Heart left ventricle (tissue), 16 donors: ENCODE results near the gene SNX3. TPM values are rescaled to one million over a fixed set of nuclear protein-coding genes. Genes with fewer than 3 reads are reported as not detected.

ENCODE experiments used
- ATAC-seq, 4 donors: fragments of 200-7000 bp; cut with Tn5 transposase; one replicate each; pipeline ENCODE4 v1.9.1; 2020 to 2022; ENCODE audit warnings: moderate library complexity in 4 of 4, mild to moderate bottlenecking in 3 of 4, moderate number of reproducible peaks in 1 of 4
- DNase-seq, 5 donors: peaks; one replicate each; pipeline ENCODE4 v3.0.0-alpha.2; 2020
- H3K27ac ChIP-seq, 12 donors: fragments of 200-600 bp; sonication (generic) in 4 of 12; one replicate each; pipeline versions ENCODE4 v1.5.0 to v1.8.0; 2016 to 2022; ENCODE audit warnings: mild to moderate bottlenecking in 2 of 12
- H3K27me3 ChIP-seq, 9 donors: fragments of 200-600 bp; sonication (generic) in 2 of 9; one replicate each; pipeline versions ENCODE4 v1.5.1 to v1.8.0; 2016 to 2022; ENCODE audit warnings: mild to moderate bottlenecking in 3 of 9
- H3K36me3 ChIP-seq, 9 donors: fragments of 200-600 bp; sonication (generic) in 2 of 9; one replicate each; pipeline versions ENCODE4 v1.5.0 to v1.8.0; 2018 to 2022; ENCODE audit warnings: mild to moderate bottlenecking in 2 of 9
- H3K4me1 ChIP-seq, 12 donors: fragments of 200-600 bp; sonication (generic) in 4 of 12; one replicate each; pipeline versions ENCODE4 v1.5.0 to v1.8.0; 2016 to 2022; ENCODE audit warnings: mild to moderate bottlenecking in 3 of 12
- H3K4me3 ChIP-seq, 12 donors: fragments of 200-600 bp; sonication (generic) in 4 of 12; one replicate each; pipeline versions ENCODE4 v1.5.0 to v1.8.0; 2017 to 2022; ENCODE audit warnings: mild to moderate bottlenecking in 9 of 12, moderate library complexity in 4 of 12
- H3K9me3 ChIP-seq, 12 donors: fragments of 200-600 bp; sonication (generic) in 4 of 12; one replicate each; pipeline versions ENCODE4 v1.5.0 to v1.8.0; 2016 to 2022; ENCODE audit warnings: mild to moderate bottlenecking in 1 of 12
- POLR2A ChIP-seq, 2 donors: fragments of 450-650 bp; IDR thresholded peaks; one replicate each; pipeline ENCODE4 v1.6.1; 2017; ENCODE audit warnings: antibody characterized with exemption in 2 of 2, mild to moderate bottlenecking in 2 of 2, moderate library complexity in 2 of 2
- WGBS, 4 donors: extraction: QIAGEN DNeasy Blood & Tissue Kit in 2 of 4; methylation state at CpG; one replicate each; pipeline versions ENCODE4 v1.1.5 to v1.1.7; 2013 to 2018; 5-methylcytosine and 5-hydroxymethylcytosine counted together
- intact Hi-C, 10 donors: fragments of 100-400 bp; cut with DNase I; formaldehyde crosslinking; loops; one replicate each; pipeline versions ENCODE4 v1.11.1 to v1.14.2; 2022
- polyA plus RNA-seq, 2 donors: library from polyadenylated mRNA; stranded (reverse); fragments of 200-250 nt; gene quantifications; one replicate each; pipeline ENCODE4 v1.2.3, GENCODE V29; 2013
- total RNA-seq, 9 donors: library from RNA; depleted of rRNA in 2 of 9; stranded (reverse); fragments of >200 nt in 2 of 9; fragmentation: NEBNext Ultra II Directional in 3 of 9; extraction: Animal tissue kit (Norgen Biotek cat#: 25700) in 3 of 9; gene quantifications; one replicate each; pipeline versions ENCODE4 v1.1.0 to v1.2.4, GENCODE V29; 2016 to 2023
- TF ChIP-seq, protein P1 (sequence below), 12 donors: fragments of 200-600 bp; sonication (generic) in 4 of 12; IDR thresholded peaks; one replicate each; pipeline versions ENCODE4 v1.5.0 to v1.8.0; 2018 to 2022; ENCODE audit warnings: antibody characterized with exemption in 12 of 12, mild to moderate bottlenecking in 5 of 12
- donor health status: ischemic (EF 13 %, LVEDD 7.1; RV severe dilation, severe dysfunction).
- donor health status: healthy with polysubstance abuse.
- donor health status: DM: no; HTN: yes; CAD: no.
- donor health status: DM: no; HTN: no; CAD: no.
- donor health status: ischemic (EF 25% LVEDD 6.9; RV normal size, moderate dysfunction).
- donor health status: ischemic (EF 25% LVEDD 5.7; RV mildly dilated, moderate dysfunction).
- donor health status: healthy.
- donor health status: DM: yes; HTN: yes; CAD: no.
- donor health status: ischemic (EF 35%, LVEDD 5.7; RV mildly dilated, moderate dysfunction).
- donor health status: nonischemic (EF 11% LVEDD 7.7; RV severe dilation, severe dysfunction).
- donor health status: DM: yes; HTN: yes; CAD: no.
- donor health status: PGD.
- donor health status: ischemic (EF 29% LVEDD 5.4; RV normal size, mild dysfunction).
- donor health status: nonischemic (EF 23%, LVEDD 6.1; RV moderate dilation, normal function).

Gene SNX3
- total and polyA plus RNA-seq, 11 donors, result 180 to 259 (median 229) TPM

DNA sequence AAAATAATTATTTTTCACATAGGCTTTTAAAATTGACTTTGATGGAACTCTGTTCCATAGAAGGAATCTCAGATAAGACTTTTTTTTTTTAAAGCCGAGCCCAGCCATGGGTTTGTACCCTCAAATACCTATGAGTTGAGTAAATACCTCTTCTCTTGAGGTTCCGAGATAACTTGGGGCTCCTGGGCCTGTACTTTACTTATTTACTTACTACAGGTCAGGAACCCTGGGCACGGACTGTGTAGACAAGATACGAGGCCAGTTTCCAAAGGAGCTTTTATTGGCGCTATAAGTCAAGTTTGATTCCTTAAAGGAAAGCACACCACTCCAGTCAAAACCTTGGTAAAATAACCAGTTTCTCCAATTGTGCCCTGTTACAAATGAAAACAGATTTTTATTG is 41.5 kb upstream of the SNX3 start:
- WGBS, 4 donors, result 92 to 98% (median 94%) methylated on average over 5 of the region's 5 CpGs
- no peak overlapping the region for H3K4me3 ChIP-seq
- ATAC-seq (no peak), DNase-seq (no peak)
- no peaks in the 10 kb centered on the region for H3K27me3 ChIP-seq
- TF ChIP-seq, protein P1, sequence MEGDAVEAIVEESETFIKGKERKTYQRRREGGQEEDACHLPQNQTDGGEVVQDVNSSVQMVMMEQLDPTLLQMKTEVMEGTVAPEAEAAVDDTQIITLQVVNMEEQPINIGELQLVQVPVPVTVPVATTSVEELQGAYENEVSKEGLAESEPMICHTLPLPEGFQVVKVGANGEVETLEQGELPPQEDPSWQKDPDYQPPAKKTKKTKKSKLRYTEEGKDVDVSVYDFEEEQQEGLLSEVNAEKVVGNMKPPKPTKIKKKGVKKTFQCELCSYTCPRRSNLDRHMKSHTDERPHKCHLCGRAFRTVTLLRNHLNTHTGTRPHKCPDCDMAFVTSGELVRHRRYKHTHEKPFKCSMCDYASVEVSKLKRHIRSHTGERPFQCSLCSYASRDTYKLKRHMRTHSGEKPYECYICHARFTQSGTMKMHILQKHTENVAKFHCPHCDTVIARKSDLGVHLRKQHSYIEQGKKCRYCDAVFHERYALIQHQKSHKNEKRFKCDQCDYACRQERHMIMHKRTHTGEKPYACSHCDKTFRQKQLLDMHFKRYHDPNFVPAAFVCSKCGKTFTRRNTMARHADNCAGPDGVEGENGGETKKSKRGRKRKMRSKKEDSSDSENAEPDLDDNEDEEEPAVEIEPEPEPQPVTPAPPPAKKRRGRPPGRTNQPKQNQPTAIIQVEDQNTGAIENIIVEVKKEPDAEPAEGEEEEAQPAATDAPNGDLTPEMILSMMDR (IDR thresholded peaks at IDR 0.05), result no peak
- no peak for TF ChIP-seq POLR2A (IDR thresholded peaks at IDR 0.05)
- no peaks in the 10 kb centered on the region for H3K36me3 ChIP-seq
- H3K27ac ChIP-seq, result no peak overlapping the region
- H3K4me1 ChIP-seq, result peaks cover 0 to 10% (median 0%) of the 10 kb centered on the region in 12 donors
- no peaks in the 10 kb centered on the region for H3K9me3 ChIP-seq
- intact Hi-C loops, result no loop called here

DNA sequence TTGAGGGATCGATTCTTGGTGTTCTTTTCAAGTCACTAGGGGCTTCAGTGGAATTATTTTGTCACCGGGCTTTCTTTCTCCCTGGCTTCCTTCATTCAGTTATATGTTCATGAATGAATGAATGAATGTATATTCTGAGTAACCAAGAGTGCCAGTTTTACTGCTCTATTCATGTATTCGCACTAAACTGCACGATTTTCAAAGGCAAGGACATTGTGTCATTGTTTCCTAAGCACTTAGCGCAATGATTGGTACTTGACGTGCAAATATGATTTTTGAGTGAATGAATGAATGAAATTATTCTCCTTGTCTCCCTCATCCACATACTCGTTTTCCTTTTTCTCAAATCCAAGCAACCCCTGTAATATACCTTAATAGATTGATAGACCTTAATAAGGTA is 34.8 kb upstream of the SNX3 start:
- Histone ChIP-seq H3K27ac (peak overlapping the region; percentile 89 to 98 (median 95)), H3K36me3 (no peaks in the 10 kb centered on the region), H3K27me3 (no peaks in the 10 kb centered on the region), H3K4me1 (peaks cover 0 to 27% (median 7%) of the 10 kb centered on the region in 12 donors), H3K4me3 (peak overlapping the region; percentile 67 to 92 (median 83)), H3K9me3 (no peaks in the 10 kb centered on the region)
- no peak for ATAC-seq
- WGBS, 4 donors, result 65 to 68% (median 67%) methylated on average over 7 of the region's 7 CpGs
- TF ChIP-seq, protein P1 (IDR thresholded peaks at IDR 0.05), result no peak
- TF ChIP-seq POLR2A (IDR thresholded peaks at IDR 0.05), result no peak
- DNase-seq, result no peak
- intact Hi-C loops, result loop anchor here in 6 of 10 donors (1.0 to 5.0 kb wide), 3 partner anchors 33 to 35 kb away; partner anchors contain the start of gene SNX3 (in 6 of the 6)

DNA sequence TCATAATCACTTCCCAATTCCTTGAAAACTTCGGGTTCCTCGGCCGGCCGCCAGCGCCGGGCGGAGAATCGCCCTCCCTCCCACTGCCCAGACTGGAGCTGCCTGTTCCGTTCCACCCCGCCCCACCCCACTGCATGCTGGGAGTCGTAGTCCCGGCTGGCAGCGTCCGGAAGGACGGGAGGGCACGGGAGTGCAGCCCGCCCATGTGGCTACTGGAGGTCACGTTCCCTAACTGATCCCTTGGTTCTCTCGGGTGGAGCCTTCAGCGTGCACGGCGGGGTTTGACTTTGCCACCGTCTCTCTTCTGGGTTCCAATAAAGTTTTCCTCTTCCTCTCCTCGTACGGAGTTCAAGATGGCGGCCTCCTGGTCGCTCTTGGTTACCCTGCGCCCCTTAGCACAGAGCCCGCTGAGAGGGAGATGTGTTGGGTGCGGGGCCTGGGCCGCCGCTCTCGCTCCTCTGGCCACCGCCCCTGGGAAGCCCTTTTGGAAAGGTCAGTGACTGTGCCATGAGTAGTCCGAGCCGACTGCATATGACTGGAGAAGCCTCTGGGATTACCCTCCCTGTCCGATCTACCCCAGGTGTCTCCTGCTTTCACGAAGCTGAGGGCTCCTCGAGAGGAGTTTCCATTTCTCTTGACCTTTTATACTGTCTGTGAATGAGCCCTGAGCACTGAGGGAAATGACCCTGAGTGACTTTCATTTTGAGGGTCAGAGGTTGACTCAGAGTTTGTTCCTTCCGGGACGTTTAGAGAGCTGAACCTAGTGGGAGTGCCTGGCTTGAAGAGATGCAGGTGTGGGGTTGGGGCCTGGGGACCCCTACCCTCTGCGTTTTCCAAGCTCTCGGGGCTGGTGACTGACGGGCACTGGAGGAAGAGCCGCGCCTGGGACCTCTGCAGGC is 34.1 kb upstream of the SNX3 start, which contains the start of gene AFG1L:
TSS of gene AFG1L (plus strand) at position 328 of the 899 bp plus-strand sequence. CDS start at position 354, 26 bp downstream.
- WGBS, 4 donors, result 0 to 2% (median 1%) methylated on average over 29 to 46 of the region's 46 CpGs
- TF ChIP-seq, protein P1 (IDR thresholded peaks at IDR 0.05), result no peak
- TF ChIP-seq POLR2A (IDR thresholded peaks at IDR 0.05), result peak; percentile 2 to 61
- Histone ChIP-seq H3K4me3 (peak within 1 kb of the TSS; percentile 67 to 92 (median 83)), H3K9me3 (no peaks in the 10 kb centered on the region), H3K27ac (peak within 1 kb of the TSS; percentile 89 to 98 (median 95)), H3K27me3 (no peaks in the 10 kb centered on the region), H3K4me1 (peaks cover 0 to 27% (median 7%) of the 10 kb centered on the region in 12 donors), H3K36me3 (no peaks in the 10 kb centered on the region)
- intact Hi-C loops, result loop anchor here in 7 of 10 donors (1.0 to 5.0 kb wide), 3 partner anchors 33 to 34 kb away; partner anchors contain the start of gene SNX3 (in 7 of the 7)
- ATAC-seq, result peak; percentile 98 to 100 (median 100)
- DNase-seq, result peak; percentile 95 to 97 (median 96)

DNA sequence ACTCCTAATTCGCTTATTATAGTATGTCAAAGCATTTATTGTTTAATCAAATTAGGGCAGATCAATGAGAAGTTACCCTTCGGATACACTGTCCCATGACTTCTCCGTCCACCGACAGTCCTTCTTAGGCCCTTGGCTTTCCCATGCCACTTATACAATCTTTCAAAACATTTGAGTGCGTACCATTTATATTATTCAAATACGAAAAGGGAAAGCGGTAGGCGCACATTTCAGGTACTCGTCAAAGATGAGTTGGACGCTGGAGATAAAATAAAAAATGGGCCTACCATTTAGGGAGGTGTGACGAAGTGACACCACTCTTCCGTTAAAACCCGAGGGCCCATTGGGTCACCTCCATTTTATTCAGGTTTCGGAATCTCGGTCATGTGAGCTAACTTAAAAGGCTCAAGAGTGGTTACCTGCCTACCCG is 33.5 kb upstream of the SNX3 start:
- H3K9me3 ChIP-seq, result no peaks in the 10 kb centered on the region
- no peaks in the 10 kb centered on the region for H3K27me3 ChIP-seq
- TF ChIP-seq POLR2A (IDR thresholded peaks at IDR 0.05), result no peak
- TF ChIP-seq, protein P1 (IDR thresholded peaks at IDR 0.05), result no peak
- ATAC-seq (peak in 1 of 4 donors; percentile 50), DNase-seq (no peak)
- 32 to 35% (median 34%) methylated on average over 16 of the region's 16 CpGs for WGBS, 4 donors
- H3K4me3 ChIP-seq, result peak overlapping the region; percentile 67 to 92 (median 83)
- no peaks in the 10 kb centered on the region for H3K36me3 ChIP-seq
- H3K4me1 ChIP-seq, result peaks cover 0 to 21% (median 7%) of the 10 kb centered on the region in 12 donors
- H3K27ac ChIP-seq, result peak overlapping the region; percentile 89 to 98 (median 95)
- intact Hi-C loops, result loop anchor here in 3 of 10 donors (1.0 to 2.0 kb wide), 2 partner anchors 33 to 34 kb away; partner anchors contain the start of gene SNX3 (in 3 of the 3)
